GM23338 (cell line): ENCODE data around the gene SH2D4B. TPM values are rescaled to one million over a fixed set of nuclear protein-coding genes. Genes with fewer than 3 reads are reported as not detected.

Experiments used
- ATAC-seq: fragments of 200-7000 bp; cut with Tn5 transposase; 3 replicates; pipeline ENCODE4 v1.9.1; 2020
- DNase-seq: peaks from one replicate; pipeline ENCODE4 v3.0.0-alpha.2; 2015; ENCODE audit warnings: low spot score
- H2AFZ ChIP-seq: fragments of 200-600 bp; sonication (generic); 2 replicates; pipeline ENCODE4 v1.8.0; 2016; ENCODE audit warnings: antibody characterized with exemption, mild to moderate bottlenecking, moderate library complexity
- H3F3A ChIP-seq: fragments of 200-600 bp; sonication (generic); replicated peaks from 2 replicates; pipeline ENCODE4 v1.8.0; 2017; ENCODE audit warnings: antibody characterized with exemption, mixed run types, low read depth
- H3K27ac ChIP-seq: fragments of 200-600 bp; sonication (generic); 2 replicates; pipeline ENCODE4 v1.6.1; 2016; ENCODE audit warnings: low read depth
- H3K27me3 ChIP-seq: fragments of 200-600 bp; sonication (generic); 2 replicates; pipeline ENCODE4 v1.8.0; 2016; ENCODE audit warnings: mild to moderate bottlenecking, mixed run types, moderate library complexity; ENCODE audit not compliant: insufficient read depth
- H3K36me3 ChIP-seq: fragments of 200-600 bp; sonication (generic); 2 replicates; pipeline ENCODE4 v1.8.0; 2016; ENCODE audit warnings: mild to moderate bottlenecking; ENCODE audit not compliant: insufficient read depth
- H3K4me1 ChIP-seq: fragments of 200-600 bp; sonication (generic); 2 replicates; pipeline ENCODE4 v1.8.0; 2016; ENCODE audit warnings: mild to moderate bottlenecking, moderate library complexity; ENCODE audit not compliant: insufficient read depth
- H3K4me2 ChIP-seq: fragments of 200-600 bp; sonication (generic); 2 replicates; pipeline ENCODE4 v1.7.1; 2017; ENCODE audit warnings: mixed run types
- H3K4me3 ChIP-seq: fragments of 200-600 bp; sonication (generic); 2 replicates; pipeline ENCODE4 v1.6.1; 2016; ENCODE audit warnings: mixed run types
- H3K79me2 ChIP-seq: fragments of 200-600 bp; sonication (generic); replicated peaks from 2 replicates; pipeline ENCODE4 v1.8.0; 2017; ENCODE audit warnings: mild to moderate bottlenecking; ENCODE audit not compliant: insufficient read depth
- H3K9me2 ChIP-seq: fragments of 200-600 bp; sonication (generic); 2 replicates; pipeline ENCODE4 v1.8.0; 2017; ENCODE audit not compliant: insufficient read depth
- H4K20me1 ChIP-seq: fragments of 200-600 bp; sonication (generic); replicated peaks from 2 replicates; pipeline ENCODE4 v1.8.0; 2017; ENCODE audit warnings: mild to moderate bottlenecking; ENCODE audit not compliant: insufficient read depth
- H3K27ac Mint-ChIP-seq: 2 replicates; pipeline ENCODE4 v1.8.0; 2020; ENCODE audit warnings: inconsistent platforms, mild to moderate bottlenecking, moderate library complexity, mixed read lengths
- H3K27me3 Mint-ChIP-seq: 3 replicates; pipeline ENCODE4 v1.8.0; 2022; ENCODE audit warnings: low read depth, mild to moderate bottlenecking, moderate library complexity, mixed read lengths, inconsistent platforms; ENCODE audit not compliant: insufficient read depth, poor library complexity
- H3K36me3 Mint-ChIP-seq: 3 replicates; pipeline ENCODE4 v1.8.0; 2021; ENCODE audit warnings: low read depth, mild to moderate bottlenecking, inconsistent platforms, moderate library complexity, mixed read lengths
- H3K4me1 Mint-ChIP-seq: 3 replicates; pipeline ENCODE4 v1.8.0; 2020; ENCODE audit warnings: mild to moderate bottlenecking, inconsistent platforms, mixed read lengths
- H3K4me3 Mint-ChIP-seq: 3 replicates; pipeline ENCODE4 v1.8.0; 2021; ENCODE audit warnings: moderate library complexity, mild to moderate bottlenecking, inconsistent platforms, mixed read lengths
- H3K9me3 Mint-ChIP-seq: 3 replicates; pipeline ENCODE4 v1.8.0; 2020; ENCODE audit warnings: moderate library complexity, mild to moderate bottlenecking, inconsistent platforms, mixed read lengths
- CREB1 ChIP-seq: fragments of 250-450 bp; sonication (Bioruptor Pico); IDR thresholded peaks from 2 replicates; pipeline ENCODE4 v1.5.0; 2020; ENCODE audit warnings: low read depth, mild to moderate bottlenecking, moderate library complexity
- EZH2phosphoT487 ChIP-seq: fragments of 200-600 bp; sonication (generic); IDR thresholded peaks from one replicate; pipeline ENCODE4 v1.8.1; 2018; ENCODE audit warnings: antibody characterized with exemption; ENCODE audit not compliant: unreplicated experiment
- JUNB ChIP-seq: IDR thresholded peaks from one replicate; pipeline ENCODE4 v1.6.1; 2016; ENCODE audit warnings: antibody characterized with exemption; ENCODE audit not compliant: unreplicated experiment
- NANOG ChIP-seq: IDR thresholded peaks from 2 replicates; pipeline ENCODE4 v1.6.1; 2016; ENCODE audit warnings: antibody characterized with exemption, borderline replicate concordance
- POLR2AphosphoS5 ChIP-seq: IDR thresholded peaks from 2 replicates; pipeline ENCODE4 v1.6.1; 2016; ENCODE audit warnings: antibody characterized with exemption, low read depth
- ZNF114 ChIP-seq: fragments of 250-450 bp; sonication (Bioruptor Pico); IDR thresholded peaks from 2 replicates; pipeline ENCODE4 v1.5.0; 2020; ENCODE audit warnings: mild to moderate bottlenecking, moderate library complexity
- polyA plus RNA-seq: library from polyadenylated mRNA; unstranded; fragments of >200 nt; fragmentation: Nextera tagmentation; extraction: Ambion mirVana; gene quantifications from 2 replicates; pipeline ENCODE4 v1.2.1, GENCODE V29; 2016
- total RNA-seq: library from RNA; depleted of rRNA; stranded (reverse); fragments of >200 nt; shearing (Covaris generic); gene quantifications from 2 replicates; pipeline ENCODE4 v1.2.3, GENCODE V29; 2014
- TF ChIP-seq, protein P1 (sequence below): IDR thresholded peaks from 2 replicates; pipeline ENCODE4 v1.6.1; 2016; ENCODE audit warnings: antibody characterized with exemption
- TF ChIP-seq, protein P2 (sequence below), 2 experiments: fragments of 200-600 bp in 1 of 2; sonication (generic) in 1 of 2; conservative IDR thresholded peaks; 2 replicates each; pipeline versions ENCODE4 v1.5.1 to v1.6.1; 2016 to 2017; ENCODE audit warnings: antibody characterized with exemption in 2 of 2, low read depth in 2 of 2, mild to moderate bottlenecking in 2 of 2, moderate library complexity in 1 of 2

SH2D4B gene
- total and polyA plus RNA-seq, 2 experiments from 2014 or later = 0.08 TPM; not detected in 1

DNA sequence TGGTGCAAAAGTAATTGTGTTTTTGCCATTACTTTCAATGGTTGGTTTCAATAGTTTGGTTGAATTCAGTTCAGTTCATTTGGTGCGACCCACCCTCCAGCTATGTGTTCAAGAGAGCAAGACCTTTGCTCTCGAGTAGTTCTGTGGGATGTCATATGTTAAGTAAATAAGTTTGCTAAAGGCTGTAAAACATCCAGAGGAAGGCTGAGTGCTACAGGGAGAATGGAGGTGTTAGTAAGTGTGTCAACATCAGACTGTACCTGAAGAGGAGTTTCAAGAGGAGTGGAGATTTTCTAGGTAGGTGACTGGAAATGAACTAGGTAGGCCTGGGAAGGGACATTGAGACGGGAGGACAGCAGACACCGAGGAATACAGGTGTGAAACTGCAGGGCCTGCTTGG is 147.7 kb downstream of the SH2D4B start (continued):
- TF ChIP-seq ZNF114 (CRISPR knock-in tag) = no peak
- TF ChIP-seq JUNB = no peak
- TF ChIP-seq, protein P1, sequence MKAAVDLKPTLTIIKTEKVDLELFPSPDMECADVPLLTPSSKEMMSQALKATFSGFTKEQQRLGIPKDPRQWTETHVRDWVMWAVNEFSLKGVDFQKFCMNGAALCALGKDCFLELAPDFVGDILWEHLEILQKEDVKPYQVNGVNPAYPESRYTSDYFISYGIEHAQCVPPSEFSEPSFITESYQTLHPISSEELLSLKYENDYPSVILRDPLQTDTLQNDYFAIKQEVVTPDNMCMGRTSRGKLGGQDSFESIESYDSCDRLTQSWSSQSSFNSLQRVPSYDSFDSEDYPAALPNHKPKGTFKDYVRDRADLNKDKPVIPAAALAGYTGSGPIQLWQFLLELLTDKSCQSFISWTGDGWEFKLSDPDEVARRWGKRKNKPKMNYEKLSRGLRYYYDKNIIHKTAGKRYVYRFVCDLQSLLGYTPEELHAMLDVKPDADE = no peak
- no peak for TF ChIP-seq EZH2phosphoT487
- TF ChIP-seq CREB1 (CRISPR knock-in tag) = no peak

DNA sequence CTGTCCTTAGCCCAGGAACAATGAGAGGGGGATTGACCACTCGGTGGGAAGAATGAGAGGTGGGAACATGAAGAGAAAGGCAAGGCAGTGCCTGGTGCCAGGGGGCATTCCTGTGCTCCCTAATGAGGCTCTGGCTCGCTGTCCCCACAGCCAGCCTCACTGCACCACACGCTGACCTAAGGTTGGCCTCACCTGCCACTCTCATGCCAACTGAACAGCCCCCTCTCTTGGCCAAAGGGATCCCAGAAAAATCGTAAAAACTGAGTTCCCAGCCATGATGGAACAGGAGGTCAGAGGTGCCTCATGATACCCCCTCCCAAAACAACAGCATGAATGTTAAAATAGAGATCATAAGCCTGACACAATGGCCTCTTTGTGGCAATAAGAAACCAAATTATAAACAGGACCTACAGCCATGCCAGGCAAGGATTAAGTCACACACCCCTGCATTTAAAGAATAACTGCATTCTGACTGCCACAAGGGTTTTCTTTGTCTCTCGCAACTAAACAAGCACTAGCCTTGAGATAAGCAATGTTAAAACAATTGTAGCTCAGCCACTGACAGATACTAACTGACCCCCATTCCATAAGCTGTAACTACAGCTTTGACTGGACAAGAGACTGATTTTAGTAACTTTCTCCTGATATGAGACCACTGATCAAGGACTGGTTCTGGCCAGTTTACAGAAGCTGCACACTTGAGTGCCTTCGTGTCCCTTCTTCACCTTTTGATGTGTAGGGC is 149.2 kb downstream of the SH2D4B start:
- peaks cover 2% of the 10 kb centered on the region for H3K27me3 Mint-ChIP-seq

More for the DNA sequence above, 149.2 kb downstream of the SH2D4B start:
- Mint-ChIP-seq H3K9me3 (no peaks in the 10 kb centered on the region), H3K4me1 (no peaks in the 10 kb centered on the region), H3K27ac (no peak overlapping the region), H3K4me3 (no peak overlapping the region), H3K36me3 (no peaks in the 10 kb centered on the region)
- peak overlapping the region; percentile 80 for H2AFZ ChIP-seq
- H3K4me2 ChIP-seq = no peak overlapping the region
- H3F3A ChIP-seq = no peaks in the 10 kb centered on the region
- no peak overlapping the region for H3K27ac ChIP-seq
- no peak overlapping the region for H3K4me3 ChIP-seq
- no peaks in the 10 kb centered on the region for H4K20me1 ChIP-seq
- no peaks in the 10 kb centered on the region for H3K4me1 ChIP-seq
- no peaks in the 10 kb centered on the region; the same call in 1 of the 2 replicates for H3K9me2 ChIP-seq
- H3K79me2 ChIP-seq = no peaks in the 10 kb centered on the region
- ATAC-seq = peak; percentile 66
- no peaks in the 10 kb centered on the region for H3K27me3 ChIP-seq
- no peaks in the 10 kb centered on the region for H3K36me3 ChIP-seq
- TF ChIP-seq POLR2AphosphoS5 (no peak), NANOG (no peak)
- TF ChIP-seq, protein P1 = no peak
- TF ChIP-seq, protein P2, sequence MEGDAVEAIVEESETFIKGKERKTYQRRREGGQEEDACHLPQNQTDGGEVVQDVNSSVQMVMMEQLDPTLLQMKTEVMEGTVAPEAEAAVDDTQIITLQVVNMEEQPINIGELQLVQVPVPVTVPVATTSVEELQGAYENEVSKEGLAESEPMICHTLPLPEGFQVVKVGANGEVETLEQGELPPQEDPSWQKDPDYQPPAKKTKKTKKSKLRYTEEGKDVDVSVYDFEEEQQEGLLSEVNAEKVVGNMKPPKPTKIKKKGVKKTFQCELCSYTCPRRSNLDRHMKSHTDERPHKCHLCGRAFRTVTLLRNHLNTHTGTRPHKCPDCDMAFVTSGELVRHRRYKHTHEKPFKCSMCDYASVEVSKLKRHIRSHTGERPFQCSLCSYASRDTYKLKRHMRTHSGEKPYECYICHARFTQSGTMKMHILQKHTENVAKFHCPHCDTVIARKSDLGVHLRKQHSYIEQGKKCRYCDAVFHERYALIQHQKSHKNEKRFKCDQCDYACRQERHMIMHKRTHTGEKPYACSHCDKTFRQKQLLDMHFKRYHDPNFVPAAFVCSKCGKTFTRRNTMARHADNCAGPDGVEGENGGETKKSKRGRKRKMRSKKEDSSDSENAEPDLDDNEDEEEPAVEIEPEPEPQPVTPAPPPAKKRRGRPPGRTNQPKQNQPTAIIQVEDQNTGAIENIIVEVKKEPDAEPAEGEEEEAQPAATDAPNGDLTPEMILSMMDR (conservative IDR thresholded peaks at IDR 0.05; ENCODE audit: low read depth in 2 of 2) = peak; percentile 39 to 64
- peak; percentile 26 for DNase-seq
